Measurements from ENCODE around the gene HABP2. TPM values are rescaled to one million over a fixed set of nuclear protein-coding genes. Genes with fewer than 3 reads are reported as not detected.

HABP2 gene
- total and polyA plus RNA-seq, 2 donors, result 0.10 TPM; not detected in 1

GRCh38 chr10:113555245-113555644, 2.4 kb downstream of the HABP2 start:
- Histone ChIP-seq H3K27ac (ENCODE audit: low read depth) (no peak overlapping the region), H3K4me1 (ENCODE audit: insufficient read depth) (no peaks in the 10 kb centered on the region), H3K36me3 (ENCODE audit: insufficient read depth) (no peaks in the 10 kb centered on the region), H3K4me3 (ENCODE audit: low read depth, low read length) (no peak overlapping the region)
- 95% methylated on average over 3 of the region's 3 CpGs for WGBS
- no peak for DNase-seq (ENCODE audit: extremely low spot score)

- no peaks in the 10 kb centered on the region for H3K4me1 ChIP-seq (ENCODE audit: insufficient read depth)
- H3K4me3 ChIP-seq (ENCODE audit: low read depth, low read length), result no peak overlapping the region
- no peaks in the 10 kb centered on the region for H3K36me3 ChIP-seq (ENCODE audit: insufficient read depth)
- no peak for DNase-seq (ENCODE audit: extremely low spot score)
- H3K27ac ChIP-seq (ENCODE audit: low read depth), result no peak overlapping the region
- WGBS, result 91% methylated on average over 1 of the region's 1 CpG
Measured at GRCh38 chr10:113555751-113556150, 2.9 kb downstream of the HABP2 start.

- no peak for DNase-seq (ENCODE audit: extremely low spot score)
- WGBS, result 36% methylated on average over 9 of the region's 9 CpGs
- H3K4me3 ChIP-seq (ENCODE audit: low read depth, low read length), result no peak overlapping the region
Measured at GRCh38 chr10:113557424-113557862, 4.6 kb downstream of the HABP2 start.

GRCh38 chr10:113557903-113558321, 5.1 kb downstream of the HABP2 start:
- no peak overlapping the region for H3K4me3 ChIP-seq (ENCODE audit: low read depth, low read length)
- WGBS, result 49% methylated on average over 9 of the region's 9 CpGs
- H3K36me3 ChIP-seq (ENCODE audit: insufficient read depth), result no peaks in the 10 kb centered on the region
- H3K27ac ChIP-seq (ENCODE audit: low read depth), result no peak overlapping the region
- DNase-seq (ENCODE audit: extremely low spot score), result no peak
- no peaks in the 10 kb centered on the region for H3K4me1 ChIP-seq (ENCODE audit: insufficient read depth)

More at GRCh38 chr10:113557424-113557862, 4.6 kb downstream of the HABP2 start:
- Histone ChIP-seq H3K27ac (ENCODE audit: low read depth) (no peak overlapping the region), H3K36me3 (ENCODE audit: insufficient read depth) (no peaks in the 10 kb centered on the region), H3K4me1 (ENCODE audit: insufficient read depth) (no peaks in the 10 kb centered on the region)

- Histone ChIP-seq H3K4me1 (ENCODE audit: insufficient read depth) (no peaks in the 10 kb centered on the region), H3K27ac (ENCODE audit: low read depth) (no peak overlapping the region), H3K36me3 (ENCODE audit: insufficient read depth) (no peaks in the 10 kb centered on the region), H3K4me3 (ENCODE audit: low read depth, low read length) (no peak overlapping the region)
- WGBS, result 83% methylated on average over 5 of the region's 5 CpGs
- DNase-seq (ENCODE audit: extremely low spot score), result no peak
Measured at GRCh38 chr10:113560071-113560470, 7.2 kb downstream of the HABP2 start.

- no peak for DNase-seq (ENCODE audit: extremely low spot score)
- Histone ChIP-seq H3K4me1 (ENCODE audit: insufficient read depth) (no peaks in the 10 kb centered on the region), H3K4me3 (ENCODE audit: low read depth, low read length) (no peak overlapping the region), H3K36me3 (ENCODE audit: insufficient read depth) (no peaks in the 10 kb centered on the region), H3K27ac (ENCODE audit: low read depth) (peak overlapping the region; percentile 11)
- 79% methylated on average over 3 of the region's 3 CpGs for WGBS
Measured at GRCh38 chr10:113561214-113561613, 8.4 kb downstream of the HABP2 start.

GRCh38 chr10:113562069-113562468, 9.2 kb downstream of the HABP2 start:
- DNase-seq (ENCODE audit: extremely low spot score), result no peak
- no peaks in the 10 kb centered on the region for H3K36me3 ChIP-seq (ENCODE audit: insufficient read depth)
- H3K27ac ChIP-seq (ENCODE audit: low read depth), result no peak overlapping the region
- 48% methylated on average over 6 of the region's 6 CpGs for WGBS
- no peak overlapping the region for H3K4me3 ChIP-seq (ENCODE audit: low read depth, low read length)
- no peaks in the 10 kb centered on the region for H3K4me1 ChIP-seq (ENCODE audit: insufficient read depth)

GRCh38 chr10:113562704-113563103, 9.9 kb downstream of the HABP2 start:
- no peak overlapping the region for H3K4me3 ChIP-seq (ENCODE audit: low read depth, low read length)
- H3K36me3 ChIP-seq (ENCODE audit: insufficient read depth), result no peaks in the 10 kb centered on the region
- DNase-seq (ENCODE audit: extremely low spot score), result no peak
- no peaks in the 10 kb centered on the region for H3K4me1 ChIP-seq (ENCODE audit: insufficient read depth)
- H3K27ac ChIP-seq (ENCODE audit: low read depth), result no peak overlapping the region
- 91% methylated on average over 5 of the region's 5 CpGs for WGBS

GRCh38 chr10:113563306-113564088, 10.6 kb downstream of the HABP2 start:
- Histone ChIP-seq H3K4me3 (ENCODE audit: low read depth, low read length) (peak overlapping the region; percentile 16), H3K27ac (ENCODE audit: low read depth) (no peak overlapping the region), H3K36me3 (ENCODE audit: insufficient read depth) (no peaks in the 10 kb centered on the region), H3K4me1 (ENCODE audit: insufficient read depth) (no peaks in the 10 kb centered on the region)
- no peak for DNase-seq (ENCODE audit: extremely low spot score)
- WGBS, result 11% methylated on average over 18 of the region's 18 CpGs

- WGBS, result 18% methylated on average over 1 of the region's 1 CpG
- no peaks in the 10 kb centered on the region for H3K36me3 ChIP-seq (ENCODE audit: insufficient read depth)
- H3K27ac ChIP-seq (ENCODE audit: low read depth), result no peak overlapping the region
- no peak overlapping the region for H3K4me3 ChIP-seq (ENCODE audit: low read depth, low read length)
- H3K4me1 ChIP-seq (ENCODE audit: insufficient read depth), result no peaks in the 10 kb centered on the region
- no peak for DNase-seq (ENCODE audit: extremely low spot score)
Measured at GRCh38 chr10:113565364-113565763, 12.5 kb downstream of the HABP2 start.

- Histone ChIP-seq H3K36me3 (ENCODE audit: insufficient read depth) (no peaks in the 10 kb centered on the region), H3K4me3 (ENCODE audit: low read depth, low read length) (no peak overlapping the region), H3K4me1 (ENCODE audit: insufficient read depth) (no peaks in the 10 kb centered on the region), H3K27ac (ENCODE audit: low read depth) (no peak overlapping the region)
- 77% methylated on average over 6 of the region's 6 CpGs for WGBS
- DNase-seq (ENCODE audit: extremely low spot score), result no peak
Measured at GRCh38 chr10:113566888-113567287, 14.0 kb downstream of the HABP2 start.

GRCh38 chr10:113569576-113569975, 16.7 kb downstream of the HABP2 start:
- WGBS, result 63% methylated on average over 8 of the region's 8 CpGs
- no peak for DNase-seq (ENCODE audit: extremely low spot score)

GRCh38 chr10:113572520-113573290, 19.9 kb downstream of the HABP2 start:
- H3K36me3 ChIP-seq (ENCODE audit: insufficient read depth), result no peaks in the 10 kb centered on the region
- no peak overlapping the region for H3K27ac ChIP-seq (ENCODE audit: low read depth)
- WGBS, result 26% methylated on average over 11 of the region's 11 CpGs
- no peaks in the 10 kb centered on the region for H3K4me1 ChIP-seq (ENCODE audit: insufficient read depth)
- H3K4me3 ChIP-seq (ENCODE audit: low read depth, low read length), result no peak overlapping the region
- no peak for DNase-seq (ENCODE audit: extremely low spot score)

More at GRCh38 chr10:113569576-113569975, 16.7 kb downstream of the HABP2 start:
- no peaks in the 10 kb centered on the region for H3K4me1 ChIP-seq (ENCODE audit: insufficient read depth)
- no peak overlapping the region for H3K27ac ChIP-seq (ENCODE audit: low read depth)
- no peaks in the 10 kb centered on the region for H3K36me3 ChIP-seq (ENCODE audit: insufficient read depth)
- H3K4me3 ChIP-seq (ENCODE audit: low read depth, low read length), result no peak overlapping the region

- H3K27ac ChIP-seq (ENCODE audit: low read depth), result no peak overlapping the region
- 93% methylated on average over 1 of the region's 1 CpG for WGBS
Measured at GRCh38 chr10:113573368-113573767, 20.5 kb downstream of the HABP2 start.

More at GRCh38 chr10:113573368-113573767, 20.5 kb downstream of the HABP2 start:
- H3K36me3 ChIP-seq (ENCODE audit: insufficient read depth), result no peaks in the 10 kb centered on the region
- no peak overlapping the region for H3K4me3 ChIP-seq (ENCODE audit: low read depth, low read length)
- no peak for DNase-seq (ENCODE audit: extremely low spot score)
- no peaks in the 10 kb centered on the region for H3K4me1 ChIP-seq (ENCODE audit: insufficient read depth)
